Germinal center (tissue), 1 donor: Measurements from ENCODE around the gene CCL8.

Experiments
- DNase-seq: peaks from one replicate; pipeline ENCODE4 v3.0.0; 2012; ENCODE audit warnings: mixed read lengths, low spot score

The CCL8 gene

GRCh38 chr17:34367486-34368195 is 48.4 kb downstream of the CCL8 start:
- no peak for DNase-seq

GRCh38 chr17:34368196-34368945 is 49.1 kb downstream of the CCL8 start:
- DNase-seq: no peak

GRCh38 chr17:34368946-34369500 is 49.8 kb downstream of the CCL8 start:
- no peak for DNase-seq

- no peak for DNase-seq
These were observed 50.3 kb downstream of the CCL8 start for GRCh38 chr17:34369571-34369970.

GRCh38 chr17:34370376-34370996 is 51.3 kb downstream of the CCL8 start:
- DNase-seq: no peak

- DNase-seq: no peak
These were observed 51.8 kb downstream of the CCL8 start for GRCh38 chr17:34370997-34371395.
